ENCODE results near the gene LGMN. TPM values are rescaled to one million over a fixed set of nuclear protein-coding genes. Genes with fewer than 3 reads are reported as not detected.

Gene LGMN
- total and polyA plus RNA-seq, 9 donors: 27.3 to 231 (median 49.1) TPM

GRCh38 chr14:92673601-92674150 is 74.8 kb downstream of the LGMN start:
- Histone ChIP-seq H3K4me3 (no peak overlapping the region), H3K27ac (no peak overlapping the region), H3K9me3 (no peaks in the 10 kb centered on the region), H3K4me1 (ENCODE audit: insufficient read depth) (no peaks in the 10 kb centered on the region), H3K36me3 (no peaks in the 10 kb centered on the region), H3K27me3 (no peaks in the 10 kb centered on the region)
- no peak for DNase-seq
- WGBS, 3 donors: 76 to 84% (median 76%) methylated on average over 19 of the region's 19 CpGs
- intact Hi-C loops (cut with DNase I): loop anchor here in 1 of 4 donors (10.0 kb wide), 2 partner anchors 349 to 539 kb away; partner anchors contain the start of gene SLC24A4
- TF ChIP-seq CTCF (IDR thresholded peaks at IDR 0.05) (no peak), POLR2A (IDR thresholded peaks at IDR 0.05) (no peak), EP300 (IDR thresholded peaks at IDR 0.05) (no peak)

- Histone ChIP-seq H3K4me1 (ENCODE audit: insufficient read depth) (no peaks in the 10 kb centered on the region), H3K9me3 (no peaks in the 10 kb centered on the region), H3K27ac (no peak overlapping the region), H3K4me3 (no peak overlapping the region), H3K27me3 (no peaks in the 10 kb centered on the region), H3K36me3 (no peaks in the 10 kb centered on the region)
- DNase-seq: no peak
- TF ChIP-seq EP300 (IDR thresholded peaks at IDR 0.05) (no peak), CTCF (IDR thresholded peaks at IDR 0.05) (no peak), POLR2A (IDR thresholded peaks at IDR 0.05) (no peak)
- 60 to 69% (median 65%) methylated on average over 9 of the region's 9 CpGs for WGBS, 3 donors
- intact Hi-C loops (cut with DNase I): loop anchor here in 1 of 4 donors (10.0 kb wide), 2 partner anchors 346 to 536 kb away; partner anchors contain the start of gene SLC24A4
These were observed 77.6 kb downstream of the LGMN start for GRCh38 chr14:92670643-92671366.

- Histone ChIP-seq H3K36me3 (no peaks in the 10 kb centered on the region), H3K4me1 (ENCODE audit: insufficient read depth) (no peaks in the 10 kb centered on the region), H3K27ac (no peak overlapping the region), H3K27me3 (no peaks in the 10 kb centered on the region), H3K4me3 (no peak overlapping the region), H3K9me3 (no peaks in the 10 kb centered on the region)
- TF ChIP-seq POLR2A (IDR thresholded peaks at IDR 0.05) (no peak), CTCF (IDR thresholded peaks at IDR 0.05) (no peak), EP300 (IDR thresholded peaks at IDR 0.05) (no peak)
- DNase-seq: no peak
- intact Hi-C loops (cut with DNase I): loop anchor here in 1 of 4 donors (10.0 kb wide), 2 partner anchors 345 to 535 kb away; partner anchors contain the start of gene SLC24A4
- 67 to 76% (median 76%) methylated on average over 4 of the region's 4 CpGs for WGBS, 3 donors
These were observed 78.3 kb downstream of the LGMN start for GRCh38 chr14:92670160-92670559.

GRCh38 chr14:92668276-92668973 is 80.0 kb downstream of the LGMN start:
- WGBS, 3 donors: 76 to 80% (median 79%) methylated on average over 4 of the region's 4 CpGs
- Histone ChIP-seq H3K4me1 (ENCODE audit: insufficient read depth) (no peaks in the 10 kb centered on the region), H3K4me3 (no peak overlapping the region), H3K36me3 (no peaks in the 10 kb centered on the region), H3K27ac (no peak overlapping the region), H3K27me3 (no peaks in the 10 kb centered on the region), H3K9me3 (no peaks in the 10 kb centered on the region)
- intact Hi-C loops (cut with DNase I): no loop called here
- TF ChIP-seq POLR2A (IDR thresholded peaks at IDR 0.05) (no peak), EP300 (IDR thresholded peaks at IDR 0.05) (no peak), CTCF (IDR thresholded peaks at IDR 0.05) (no peak)
- no peak for DNase-seq
